Endothelial cell of umbilical vein (primary cell): ENCODE data around the gene DST. TPM values are rescaled to one million over a fixed set of nuclear protein-coding genes. Genes with fewer than 3 reads are reported as not detected.

Experiments
- BruUV-seq: library from RNA; stranded (reverse); fragments of 400-500 nt; replicated peaks from 2 replicates; lab custom pipeline; 2021; lab: Mats Ljungman, UMichigan
- CTCF ChIA-PET: fragments of 300-600, 350-600 bp; sonication (Branson Sonifier 250); formaldehyde crosslinking; loops from one replicate; lab custom pipeline; 2021; ENCODE audit warnings: antibody characterized with exemption, inconsistent platforms; lab: Charles Lee
- POLR2A ChIA-PET: fragments of 300-600, 350-600 bp; sonication (Branson Sonifier 250); formaldehyde crosslinking; loops from one replicate; lab custom pipeline; 2021; ENCODE audit warnings: antibody characterized with exemption, inconsistent platforms; lab: Charles Lee
- DNase-seq: peaks from one replicate; pipeline ENCODE4 v3.0.0-alpha.2; 2011; ENCODE audit warnings: low read depth, low spot score
- FAIRE-seq: peaks from 2 replicates; lab custom pipeline; 2011; peaks lifted over from hg19 to GRCh38; lab: Jason Lieb, UNC
- H2AFZ ChIP-seq: 2 replicates; pipeline ENCODE4 v1.6.0; 2012; ENCODE audit warnings: low read depth, low read length, control low read depth, inconsistent platforms
- H3K27ac ChIP-seq: 2 replicates; pipeline ENCODE4 v1.5.1; 2011; ENCODE audit warnings: low read depth, mild to moderate bottlenecking, control low read depth, low read length, moderate library complexity; ENCODE audit not compliant: insufficient read depth
- H3K27me3 ChIP-seq, 2 experiments: 2 replicates each; pipeline versions ENCODE4 v1.6.0 to v1.6.1; 2011; ENCODE audit warnings: low read length in 2 of 2, mixed read lengths in 1 of 2; ENCODE audit not compliant: control insufficient read depth in 2 of 2, insufficient read depth in 2 of 2
- H3K36me3 ChIP-seq, 2 experiments: 2 replicates in 1 of 2; 3 replicates in 1 of 2; pipeline ENCODE4 v1.5.1; 2011; ENCODE audit warnings: low read length in 2 of 2, mild to moderate bottlenecking in 1 of 2, moderate library complexity in 1 of 2; ENCODE audit not compliant: control insufficient read depth in 2 of 2, insufficient read depth in 2 of 2; ENCODE audit errors: extremely low read depth in 1 of 2
- H3K4me1 ChIP-seq: 3 replicates; pipeline ENCODE4 v1.5.1; 2011; ENCODE audit warnings: mild to moderate bottlenecking, low read length; ENCODE audit not compliant: control insufficient read depth, insufficient read depth; ENCODE audit errors: extremely low read depth
- H3K4me2 ChIP-seq: 2 replicates; pipeline ENCODE4 v1.6.1; 2011; ENCODE audit warnings: low read length, control low read depth, mixed read lengths; ENCODE audit not compliant: insufficient read depth
- H3K4me3 ChIP-seq, 3 experiments: fragments of 200-600 bp in 1 of 3; sonication (generic), shearing (Covaris generic) in 1 of 3; replicated peaks in 1 of 3; 2 replicates each; pipeline ENCODE4 v1.5.1; 2011 to 2016; ENCODE audit warnings: control low read depth in 3 of 3, low read length in 3 of 3, mild to moderate bottlenecking in 2 of 3, inconsistent platforms in 1 of 3, low read depth in 1 of 3, moderate library complexity in 1 of 3; ENCODE audit not compliant: insufficient read depth in 1 of 3
- H3K79me2 ChIP-seq: 2 replicates; pipeline ENCODE4 v1.6.0; 2012; ENCODE audit warnings: low read length, inconsistent platforms; ENCODE audit not compliant: control insufficient read depth, insufficient read depth
- H3K9ac ChIP-seq: replicated peaks from 2 replicates; pipeline ENCODE3; 2011; ENCODE audit warnings: low read length, control low read depth; ENCODE audit not compliant: insufficient read depth; ENCODE audit errors: extremely low read depth
- H3K9me1 ChIP-seq: replicated peaks from 3 replicates; pipeline ENCODE4 v1.6.0; 2011; ENCODE audit warnings: mild to moderate bottlenecking, low read length; ENCODE audit not compliant: control insufficient read depth, insufficient read depth; ENCODE audit errors: extremely low read depth
- H3K9me3 ChIP-seq: replicated peaks from 2 replicates; pipeline ENCODE4 v1.5.1; 2012; ENCODE audit warnings: low read length, inconsistent platforms; ENCODE audit not compliant: control insufficient read depth, insufficient read depth
- H4K20me1 ChIP-seq: replicated peaks from 2 replicates; pipeline ENCODE3; 2011; ENCODE audit warnings: mild to moderate bottlenecking, low read length; ENCODE audit not compliant: control insufficient read depth, insufficient read depth; ENCODE audit errors: extremely low read depth
- EZH2 ChIP-seq: IDR thresholded peaks from 2 replicates; pipeline ENCODE4 v1.6.1; 2012; ENCODE audit warnings: borderline replicate concordance, low read depth, mild to moderate bottlenecking, moderate library complexity, low read length, inconsistent platforms; ENCODE audit not compliant: severe bottlenecking
- FOS ChIP-seq: IDR thresholded peaks from 2 replicates; pipeline ENCODE4 v1.6.1; 2011; ENCODE audit warnings: mild to moderate bottlenecking, low read length, moderate library complexity, borderline replicate concordance; ENCODE audit not compliant: insufficient read depth
- GATA2 ChIP-seq: IDR thresholded peaks from 2 replicates; pipeline ENCODE4 v1.7.0; 2011; ENCODE audit warnings: low read depth, mild to moderate bottlenecking, moderate library complexity, mixed read lengths, low read length; ENCODE audit not compliant: insufficient read length, insufficient read depth
- JUN ChIP-seq: IDR thresholded peaks from 2 replicates; pipeline ENCODE4 v1.6.1; 2011; ENCODE audit warnings: borderline replicate concordance, low read depth; ENCODE audit not compliant: insufficient read length, insufficient read depth
- MYC ChIP-seq: IDR thresholded peaks from one replicate; pipeline ENCODE4 v1.6.1; 2011; ENCODE audit warnings: mild to moderate bottlenecking, low read depth, low read length
- POLR2A ChIP-seq: IDR thresholded peaks from 2 replicates; pipeline ENCODE4 v1.6.1; 2012; ENCODE audit warnings: low read depth, mild to moderate bottlenecking, control low read depth, low read length
- POLR2AphosphoS5 ChIP-seq: IDR thresholded peaks from 2 replicates; pipeline ENCODE4 v1.6.1; 2012; ENCODE audit warnings: low read depth, mild to moderate bottlenecking, control low read depth, low read length, moderate library complexity; ENCODE audit not compliant: insufficient read depth
- dilution Hi-C: fragments of 300-500 bp; cut with MboI; formaldehyde crosslinking; loops from one replicate; pipeline ENCODE4 v1.15.0; 2019; ENCODE audit warnings: low sequenced_read_pairs; ENCODE audit not compliant: extremely low pct_ligation_motif_present
- intact Hi-C: fragments of 100-400 bp; cut with micrococcal nuclease; formaldehyde crosslinking; loops from one replicate; pipeline ENCODE4 v1.10.0; 2022
- polyA plus RNA-seq, 4 experiments: library from polyadenylated mRNA; depleted of rRNA in 3 of 4; stranded (reverse) in 3 of 4; unstranded in 1 of 4; fragments of >200 nt; gene quantifications; 2 replicates each; pipeline versions ENCODE4 v1.2.1 to v1.2.3, GENCODE V29; 2011 to 2012; ENCODE audit warnings: missing spikeins in 1 of 4
- total RNA-seq: library from RNA; stranded (reverse); gene quantifications from 2 replicates; pipeline ENCODE4 v1.2.3, GENCODE V29; 2021
- TF ChIP-seq, protein P1 (sequence below): IDR thresholded peaks from 2 replicates; pipeline ENCODE4 v1.6.1; 2011; ENCODE audit not compliant: insufficient read depth, insufficient read length
- TF ChIP-seq, protein P2 (sequence below), 2 donors: IDR thresholded peaks; 1 replicate in 1 of 2; 2 replicates in 1 of 2; pipeline ENCODE4 v1.5.1; 2011; ENCODE audit warnings: low read length in 2 of 2, mild to moderate bottlenecking in 2 of 2, moderate library complexity in 2 of 2, control low read depth in 1 of 2, inconsistent platforms in 1 of 2, low read depth in 1 of 2; ENCODE audit not compliant: insufficient read depth in 1 of 2; ENCODE audit errors: extremely low read depth in 1 of 2

DST gene
- total and polyA plus RNA-seq, 2 donors (not counting 3 experiments of a cell fraction or from before 2014, with no cell fraction given), result 62.3 to 253 TPM

DNA sequence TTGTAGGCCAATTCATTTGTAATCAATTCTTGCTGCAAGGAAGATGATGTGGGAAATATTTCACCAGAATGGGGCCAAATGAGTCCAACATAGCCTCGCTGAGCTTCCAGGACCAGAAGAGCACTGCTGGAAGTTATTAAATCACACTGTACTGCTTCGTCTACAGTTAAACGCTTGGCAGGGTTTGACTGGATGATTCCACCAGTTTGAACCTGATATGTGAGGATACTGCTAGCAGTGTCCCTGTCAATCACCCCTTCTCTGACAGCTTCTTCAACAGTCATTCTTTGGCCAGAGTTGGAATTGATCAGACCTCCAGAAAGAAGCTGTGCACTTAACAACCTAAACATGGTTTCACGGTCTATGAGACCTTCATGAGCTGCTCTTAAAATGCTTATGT, 34.4 kb downstream of the DST start:
- ChIA-PET CTCF (interaction anchor here (0.7 to 4.2 kb wide), 4 partner anchors 8 to 244 kb away, joined by 3 to 22 read pairs (median 4); no protein-coding TSS in a partner anchor), POLR2A (no interaction called here)
- Histone ChIP-seq H4K20me1 (no peaks in the 10 kb centered on the region), H3K27ac (no peak overlapping the region), H3K9me1 (no peaks in the 10 kb centered on the region), H3K4me2 (no peak overlapping the region), H3K27me3 (no peaks in the 10 kb centered on the region), H3K9me3 (no peaks in the 10 kb centered on the region), H2AFZ (no peak overlapping the region), H3K36me3 (peaks cover 0 to 3% of the 10 kb centered on the region in 2 experiments), H3K9ac (no peak overlapping the region), H3K4me3 (no peak overlapping the region), H3K79me2 (no peaks in the 10 kb centered on the region), H3K4me1 (no peaks in the 10 kb centered on the region)
- BruUV-seq, result no TSS peak
- intact Hi-C loops, result no loop called here
- FAIRE-seq (no peak), DNase-seq (no peak)
- dilution Hi-C loops, result loop anchor here (25.0 kb wide), 1 partner anchor 704 kb away; the partner anchor contains the start of gene PRIM2
- TF ChIP-seq POLR2AphosphoS5 (no peak), JUN (no peak), FOS (no peak), POLR2A (no peak), MYC (no peak), EZH2 (no peak)
- TF ChIP-seq, protein P1, sequence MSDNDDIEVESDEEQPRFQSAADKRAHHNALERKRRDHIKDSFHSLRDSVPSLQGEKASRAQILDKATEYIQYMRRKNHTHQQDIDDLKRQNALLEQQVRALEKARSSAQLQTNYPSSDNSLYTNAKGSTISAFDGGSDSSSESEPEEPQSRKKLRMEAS, result no peak

- H3K79me2 ChIP-seq, result no peaks in the 10 kb centered on the region
- no peak overlapping the region for H3K4me3 ChIP-seq
- no peak for DNase-seq
- CTCF ChIA-PET, result interaction anchor here (4.2 kb wide), 1 partner anchor 11 kb away, joined by 22 read pairs; no protein-coding TSS in a partner anchor
- intact Hi-C loops (no loop called here), dilution Hi-C loops (loop anchor here (25.0 kb wide), 1 partner anchor 705 kb away; the partner anchor contains the start of gene PRIM2)
- peak; percentile 12 for FAIRE-seq
- BruUV-seq, result no TSS peak
- no peak overlapping the region for H2AFZ ChIP-seq
- no peak overlapping the region for H3K27ac ChIP-seq
- H4K20me1 ChIP-seq, result no peaks in the 10 kb centered on the region
- no peak overlapping the region for H3K9ac ChIP-seq
- TF ChIP-seq, protein P1, result no peak
- TF ChIP-seq JUN (no peak), EZH2 (no peak), FOS (no peak), MYC (no peak), POLR2A (no peak), POLR2AphosphoS5 (no peak), GATA2 (no peak)
- TF ChIP-seq, protein P2, sequence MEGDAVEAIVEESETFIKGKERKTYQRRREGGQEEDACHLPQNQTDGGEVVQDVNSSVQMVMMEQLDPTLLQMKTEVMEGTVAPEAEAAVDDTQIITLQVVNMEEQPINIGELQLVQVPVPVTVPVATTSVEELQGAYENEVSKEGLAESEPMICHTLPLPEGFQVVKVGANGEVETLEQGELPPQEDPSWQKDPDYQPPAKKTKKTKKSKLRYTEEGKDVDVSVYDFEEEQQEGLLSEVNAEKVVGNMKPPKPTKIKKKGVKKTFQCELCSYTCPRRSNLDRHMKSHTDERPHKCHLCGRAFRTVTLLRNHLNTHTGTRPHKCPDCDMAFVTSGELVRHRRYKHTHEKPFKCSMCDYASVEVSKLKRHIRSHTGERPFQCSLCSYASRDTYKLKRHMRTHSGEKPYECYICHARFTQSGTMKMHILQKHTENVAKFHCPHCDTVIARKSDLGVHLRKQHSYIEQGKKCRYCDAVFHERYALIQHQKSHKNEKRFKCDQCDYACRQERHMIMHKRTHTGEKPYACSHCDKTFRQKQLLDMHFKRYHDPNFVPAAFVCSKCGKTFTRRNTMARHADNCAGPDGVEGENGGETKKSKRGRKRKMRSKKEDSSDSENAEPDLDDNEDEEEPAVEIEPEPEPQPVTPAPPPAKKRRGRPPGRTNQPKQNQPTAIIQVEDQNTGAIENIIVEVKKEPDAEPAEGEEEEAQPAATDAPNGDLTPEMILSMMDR (IDR thresholded peaks at IDR 0.05; ENCODE audit: extremely low read depth in 1 of 2, insufficient read depth in 1 of 2, low read depth in 1 of 2, low read length in 2 of 2), result no peak
- no peaks in the 10 kb centered on the region for H3K9me1 ChIP-seq
- H3K9me3 ChIP-seq, result no peaks in the 10 kb centered on the region
- POLR2A ChIA-PET, result no interaction called here
- no peaks in the 10 kb centered on the region for H3K27me3 ChIP-seq
- no peaks in the 10 kb centered on the region for H3K4me1 ChIP-seq
- H3K36me3 ChIP-seq, result peaks cover 1 to 3% of the 10 kb centered on the region in 2 experiments
- no peak overlapping the region for H3K4me2 ChIP-seq
Measured at GRCh38 chr6:56607111-56607752, 35.5 kb downstream of the DST start.
